Activated B cell treated with CpG ODN at 0.5 μM for 24 hours (primary cell): Measurements from ENCODE around the gene TMEM11. TPM values are rescaled to one million over a fixed set of nuclear protein-coding genes. Genes with fewer than 3 reads are reported as not detected.

Source experiments
- ATAC-seq: fragments of 200-7000 bp; cut with Tn5 transposase; one replicate; pipeline ENCODE4 v1.10.0; 2021; ENCODE audit warnings: low read depth, mild to moderate bottlenecking, moderate library complexity
- CTCF ChIA-PET: fragments of 350-600 bp; sonication (Branson Sonifier 250); formaldehyde crosslinking; loops from one replicate; lab custom pipeline; 2021; ENCODE audit warnings: antibody characterized with exemption; lab: Charles Lee
- POLR2A ChIA-PET: fragments of 350-600 bp; sonication (Branson Sonifier 250); formaldehyde crosslinking; loops from one replicate; lab custom pipeline; 2021; ENCODE audit warnings: antibody characterized with exemption; lab: Charles Lee
- DNase-seq: peaks from one replicate; pipeline ENCODE4 v3.0.0; 2022
- H3K27ac Mint-ChIP-seq: one replicate; pipeline ENCODE4 v1.8.0; 2020; ENCODE audit warnings: mixed read lengths
- H3K27me3 Mint-ChIP-seq: one replicate; pipeline ENCODE4 v1.8.0; 2021; ENCODE audit warnings: mixed read lengths
- H3K36me3 Mint-ChIP-seq: one replicate; pipeline ENCODE4 v1.8.0; 2021; ENCODE audit warnings: low read depth, mixed read lengths
- H3K4me1 Mint-ChIP-seq: one replicate; pipeline ENCODE4 v1.8.0; 2021; ENCODE audit warnings: mixed read lengths
- H3K4me3 Mint-ChIP-seq: one replicate; pipeline ENCODE4 v1.8.0; 2020; ENCODE audit warnings: mild to moderate bottlenecking, mixed read lengths
- H3K9me3 Mint-ChIP-seq: one replicate; pipeline ENCODE4 v1.8.0; 2020; ENCODE audit warnings: mixed read lengths
- CTCF ChIP-seq: fragments of 200-600 bp; IDR thresholded peaks from one replicate; pipeline ENCODE4 v1.8.0; 2022; ENCODE audit warnings: antibody characterized with exemption, mild to moderate bottlenecking
- intact Hi-C: fragments of 100-400 bp; cut with micrococcal nuclease; formaldehyde crosslinking; loops from one replicate; pipeline ENCODE4 v1.15.1; 2024
- total RNA-seq: library from RNA; stranded (reverse); gene quantifications from 2 replicates; pipeline ENCODE4 v1.2.3, GENCODE V29; 2022

Gene TMEM11
- total RNA-seq, 1 donor from 2014 or later, result 22.2 TPM

GRCh38 chr17:21253646-21254441 lies 39.9 kb upstream of the TMEM11 start:
- Mint-ChIP-seq H3K9me3 (no peaks in the 10 kb centered on the region), H3K27ac (peak overlapping the region; percentile 76), H3K4me1 (peaks cover 21% of the 10 kb centered on the region), H3K36me3 (no peaks in the 10 kb centered on the region), H3K4me3 (peak overlapping the region; percentile 82), H3K27me3 (no peaks in the 10 kb centered on the region)
- no peak for TF ChIP-seq CTCF
- ATAC-seq (no peak), DNase-seq (no peak)
- intact Hi-C loops, result loop anchor here (1.0 kb wide), 5 partner anchors 21 to 211 kb away; partner anchors contain the start of genes DHRS7B, TMEM11 and USP22
- POLR2A ChIA-PET, result interaction anchor here (0.6 to 2.7 kb wide), 3 partner anchors 34 to 1008 kb away, joined by 4 to 10 read pairs (median 6); no protein-coding TSS in a partner anchor
- CTCF ChIA-PET, result no interaction called here

GRCh38 chr17:21252796-21253645 lies 39.1 kb upstream of the TMEM11 start, which contains the start of gene NATD1:
Gene NATD1, minus strand, starts transcription at chr17:21253410. Its CDS starts 146 bp downstream, at chr17:21253264.
- H3K4me1 Mint-ChIP-seq, result peaks cover 21% of the 10 kb centered on the region
- ChIA-PET CTCF (no interaction called here), POLR2A (interaction anchor here (0.6 to 2.7 kb wide), 7 partner anchors 22 to 1008 kb away, joined by 3 to 10 read pairs (median 3); no protein-coding TSS in a partner anchor)
- no peaks in the 10 kb centered on the region for H3K9me3 Mint-ChIP-seq
- intact Hi-C loops, result loop anchor here (1.0 kb wide), 5 partner anchors 22 to 210 kb away; partner anchors contain the start of genes DHRS7B, TMEM11 and USP22
- TF ChIP-seq CTCF, result no peak
- DNase-seq (peak; percentile 65), ATAC-seq (peak; percentile 78)
- peak within 1 kb of the TSS; percentile 82 for H3K4me3 Mint-ChIP-seq
- no peaks in the 10 kb centered on the region for H3K27me3 Mint-ChIP-seq
- H3K27ac Mint-ChIP-seq, result peak within 1 kb of the TSS; percentile 76
- no peaks in the 10 kb centered on the region for H3K36me3 Mint-ChIP-seq

GRCh38 chr17:21252289-21252795 lies 38.4 kb upstream of the TMEM11 start:
- H3K4me3 Mint-ChIP-seq, result peak overlapping the region; percentile 76
- H3K36me3 Mint-ChIP-seq, result no peaks in the 10 kb centered on the region
- peaks cover 21% of the 10 kb centered on the region for H3K4me1 Mint-ChIP-seq
- CTCF ChIA-PET, result no interaction called here
- POLR2A ChIA-PET, result interaction anchor here (0.6 to 2.7 kb wide), 5 partner anchors 35 to 217 kb away, joined by 3 to 10 read pairs (median 3); no protein-coding TSS in a partner anchor
- ATAC-seq (no peak), DNase-seq (no peak)
- intact Hi-C loops, result no loop called here
- no peak for TF ChIP-seq CTCF
- H3K27me3 Mint-ChIP-seq, result no peaks in the 10 kb centered on the region
- H3K9me3 Mint-ChIP-seq, result no peaks in the 10 kb centered on the region
- H3K27ac Mint-ChIP-seq, result peak overlapping the region; percentile 4

- Mint-ChIP-seq H3K27ac (no peak overlapping the region), H3K27me3 (no peaks in the 10 kb centered on the region), H3K4me1 (peaks cover 21% of the 10 kb centered on the region), H3K36me3 (no peaks in the 10 kb centered on the region), H3K4me3 (peak overlapping the region; percentile 7), H3K9me3 (no peaks in the 10 kb centered on the region)
- ChIA-PET CTCF (no interaction called here), POLR2A (interaction anchor here (0.6 kb wide), 1 partner anchor 24 kb away, joined by 3 read pairs; no protein-coding TSS in a partner anchor)
- intact Hi-C loops, result no loop called here
- no peak for DNase-seq
- no peak for TF ChIP-seq CTCF
- ATAC-seq, result no peak
Observed at GRCh38 chr17:21251337-21252010, 37.5 kb upstream of the TMEM11 start.
